ENCODE measurements around the gene TMC5.
A peak's percentile ranks its signal among the peaks of the same experiment; 100 is the strongest.

The TMC5 gene

DNA sequence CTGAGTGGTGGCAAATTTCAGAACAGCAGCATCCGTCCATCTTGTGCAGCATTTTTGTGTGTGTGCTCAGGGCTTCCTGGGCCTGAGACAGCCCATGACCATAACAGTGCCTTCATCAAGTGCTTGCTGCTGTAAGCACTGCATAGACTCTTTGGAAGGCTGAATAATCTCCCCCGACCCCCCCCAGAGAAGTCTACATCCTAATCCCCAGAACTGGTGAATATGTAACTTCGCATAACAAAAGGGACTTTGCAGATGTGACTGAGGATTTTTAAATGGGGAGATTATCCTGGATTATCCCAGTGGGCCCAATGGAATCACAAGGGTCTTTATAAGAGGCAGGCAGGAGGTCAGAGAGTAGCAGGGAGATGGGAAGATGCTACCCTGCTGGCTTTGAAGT, 50.6 kb downstream of the TMC5 start:
- no peak for DNase-seq

GRCh38 chr16:19472482-19472881, 54.8 kb downstream of the TMC5 start:
- DNase-seq = no peak

DNA sequence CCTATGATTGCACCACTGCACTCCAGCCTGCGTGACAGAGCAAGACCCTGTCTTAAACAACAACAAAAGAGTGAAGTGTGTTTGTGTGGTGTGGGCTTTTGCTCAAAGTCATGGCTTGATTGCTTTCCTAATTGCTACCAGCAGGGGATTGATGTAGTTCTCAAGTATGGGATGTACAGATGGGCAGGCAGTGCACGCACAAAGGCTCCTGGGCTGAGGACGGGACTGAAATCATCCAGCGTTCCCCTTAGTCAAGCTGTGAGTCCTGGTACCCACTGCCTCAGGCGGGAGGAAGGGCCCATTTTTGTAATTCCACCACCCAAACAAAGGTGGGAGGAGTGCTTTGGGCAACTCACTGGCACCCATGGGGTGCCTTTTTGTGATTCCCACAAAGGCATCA, 56.9 kb downstream of the TMC5 start:
- no peak for DNase-seq

DNA sequence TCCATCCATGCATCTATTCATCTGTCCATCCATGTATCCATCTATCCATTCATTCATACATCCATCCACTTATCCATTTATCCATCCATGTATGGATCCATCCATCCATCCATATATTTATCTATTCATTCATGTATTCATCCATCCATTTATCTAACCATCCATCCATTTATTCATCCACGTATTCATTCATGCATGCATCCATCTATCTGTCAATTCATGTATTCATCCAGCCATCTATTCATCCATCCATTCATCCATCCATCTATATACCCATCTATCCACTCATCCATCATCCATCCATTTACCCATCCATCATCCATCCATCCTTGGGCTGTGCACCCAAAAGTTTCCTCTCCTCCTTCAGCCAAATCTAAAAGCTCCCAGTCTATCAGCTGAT, 60.8 kb downstream of the TMC5 start:
- DNase-seq = no peak

DNA sequence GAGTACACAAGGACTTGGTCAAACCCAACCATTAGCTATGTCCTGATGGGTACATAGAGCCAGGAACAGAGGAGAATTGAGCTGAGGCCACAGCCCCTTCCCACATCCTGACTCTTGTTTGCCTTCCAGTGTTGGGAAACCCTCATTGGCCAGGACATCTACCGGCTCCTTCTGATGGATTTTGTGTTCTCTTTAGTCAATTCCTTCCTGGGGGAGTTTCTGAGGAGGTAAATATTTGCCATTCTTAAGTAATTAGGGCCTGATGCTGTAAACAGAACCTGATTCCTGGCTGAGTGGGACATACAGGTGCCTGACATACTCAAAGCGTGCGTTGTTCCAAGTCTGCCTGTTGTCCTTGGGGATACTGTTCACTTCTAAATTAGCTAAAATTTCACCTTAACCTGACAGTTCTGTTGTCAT, 61.6 kb downstream of the TMC5 start:
- no peak for DNase-seq

GRCh38 chr16:19481296-19481695, 63.6 kb downstream of the TMC5 start:
- DNase-seq = no peak

DNA sequence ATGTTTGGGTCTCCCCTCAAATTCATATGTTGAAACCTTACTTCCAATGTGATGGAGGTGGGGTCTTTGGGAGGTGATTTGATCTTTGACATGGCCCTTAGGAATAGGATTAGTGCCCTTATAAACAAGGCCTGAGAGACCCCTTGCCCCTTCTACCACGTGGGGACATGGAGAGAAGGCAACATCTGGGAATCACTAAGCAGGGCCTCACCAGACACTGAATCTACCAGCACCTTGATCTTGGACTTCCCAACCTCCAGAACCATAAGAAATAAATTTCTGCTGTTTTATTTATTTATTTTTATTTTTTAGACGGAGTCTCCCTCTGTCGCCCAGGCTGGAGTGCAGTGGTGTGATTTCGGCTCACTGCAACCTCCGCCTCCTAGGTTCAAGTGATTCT, 64.1 kb downstream of the TMC5 start:
- no peak for DNase-seq

- DNase-seq = no peak
Measured at GRCh38 chr16:19482291-19482690, 64.6 kb downstream of the TMC5 start.

- no peak for DNase-seq
Measured at GRCh38 chr16:19484096-19484495, 66.4 kb downstream of the TMC5 start.

- no peak for DNase-seq
Measured at GRCh38 chr16:19485611-19486010, 67.9 kb downstream of the TMC5 start.

DNA sequence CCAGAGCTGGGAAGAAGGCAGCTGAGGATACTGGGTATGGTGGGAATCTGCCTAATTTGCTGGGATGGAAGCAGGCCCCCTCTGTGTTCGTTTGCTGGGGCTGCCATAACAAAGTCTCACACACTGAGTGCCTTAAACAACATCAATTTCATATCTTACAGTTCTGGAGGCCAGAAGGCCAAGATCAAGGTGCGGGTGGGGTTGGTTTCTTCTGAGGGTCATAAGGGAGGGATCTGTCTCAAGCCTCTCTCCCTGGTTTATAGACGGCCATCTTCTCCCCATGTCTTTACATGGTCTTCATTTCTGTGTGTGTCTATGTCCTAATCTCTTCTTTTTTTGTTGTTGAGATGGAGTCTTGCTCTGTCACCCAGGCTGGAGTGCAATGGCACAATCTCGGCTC, 68.4 kb downstream of the TMC5 start:
- DNase-seq = no peak

- DNase-seq = no peak
Measured at GRCh38 chr16:19486750-19487325, 69.2 kb downstream of the TMC5 start.

DNA sequence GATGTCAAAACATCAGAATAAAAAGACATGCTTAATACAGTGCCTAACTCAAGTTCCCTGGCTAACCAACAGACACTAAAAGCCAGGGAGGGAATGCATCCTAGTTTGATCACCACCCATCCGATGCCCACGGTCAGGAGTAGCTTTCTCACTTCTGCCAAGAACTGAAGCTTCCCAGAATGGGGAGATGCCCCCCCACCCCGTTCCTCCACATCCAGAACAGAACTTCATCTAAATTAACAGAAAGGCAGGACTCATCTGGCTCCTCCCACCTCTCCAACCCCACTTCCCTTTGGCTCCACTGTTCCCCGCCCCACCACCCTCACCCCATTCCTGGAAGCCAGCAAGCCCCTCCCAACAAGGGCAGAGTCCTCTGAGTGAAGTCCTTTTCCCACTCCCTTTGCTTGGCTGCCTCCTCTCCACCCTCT, 70.5 kb downstream of the TMC5 start:
- no peak for DNase-seq

GRCh38 chr16:19490619-19491018, 72.9 kb downstream of the TMC5 start:
- DNase-seq = no peak

GRCh38 chr16:19497176-19497575, 79.5 kb downstream of the TMC5 start:
- no peak for DNase-seq

- no peak for DNase-seq
Measured at GRCh38 chr16:19499006-19499405, 81.3 kb downstream of the TMC5 start.

- DNase-seq = no peak
Measured at GRCh38 chr16:19499481-19499880, 81.8 kb downstream of the TMC5 start.

- DNase-seq = peak; percentile 7 to 58 (median 32)
Measured at GRCh38 chr16:19502395-19503131, 84.9 kb downstream of the TMC5 start.

GRCh38 chr16:19503461-19504075, 85.9 kb downstream of the TMC5 start:
- DNase-seq = no peak

DNA sequence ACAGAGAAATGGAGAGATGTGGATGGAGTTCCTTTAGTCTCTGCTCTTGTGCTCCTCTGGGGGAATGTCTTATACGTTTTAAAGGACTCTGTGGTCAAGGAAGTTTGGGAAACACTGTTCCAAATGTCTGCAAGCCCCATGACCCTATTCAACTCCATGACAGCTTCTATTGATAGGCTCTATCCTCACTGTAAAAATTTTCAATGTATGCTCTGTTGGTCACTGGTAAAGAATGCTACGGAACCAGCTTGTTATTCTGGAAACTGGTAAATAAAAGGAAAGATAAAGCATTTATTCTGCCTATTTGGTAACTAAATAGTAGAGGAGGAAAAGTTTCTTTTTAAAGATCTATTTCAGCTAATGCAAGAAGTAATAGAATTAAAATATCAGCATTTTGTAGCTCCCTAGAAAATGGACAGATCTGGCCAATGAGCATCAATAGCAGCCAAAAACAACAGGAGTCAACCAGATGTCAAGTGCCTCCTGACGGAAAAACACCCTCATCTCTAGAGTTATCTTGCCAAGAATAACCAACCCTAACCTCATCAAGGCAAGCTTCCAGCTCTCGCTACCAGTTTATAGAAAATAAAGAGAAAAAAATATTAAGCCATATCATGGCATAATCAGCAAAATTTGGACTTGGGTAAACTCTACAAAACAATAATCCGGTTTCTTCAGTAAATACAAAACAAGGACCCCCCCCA, 88.1 kb downstream of the TMC5 start:
- DNase-seq = no peak

- DNase-seq = no peak
Measured at GRCh38 chr16:19506965-19507364, 89.3 kb downstream of the TMC5 start.

GRCh38 chr16:19507867-19508266, 90.2 kb downstream of the TMC5 start:
- DNase-seq = no peak

DNA sequence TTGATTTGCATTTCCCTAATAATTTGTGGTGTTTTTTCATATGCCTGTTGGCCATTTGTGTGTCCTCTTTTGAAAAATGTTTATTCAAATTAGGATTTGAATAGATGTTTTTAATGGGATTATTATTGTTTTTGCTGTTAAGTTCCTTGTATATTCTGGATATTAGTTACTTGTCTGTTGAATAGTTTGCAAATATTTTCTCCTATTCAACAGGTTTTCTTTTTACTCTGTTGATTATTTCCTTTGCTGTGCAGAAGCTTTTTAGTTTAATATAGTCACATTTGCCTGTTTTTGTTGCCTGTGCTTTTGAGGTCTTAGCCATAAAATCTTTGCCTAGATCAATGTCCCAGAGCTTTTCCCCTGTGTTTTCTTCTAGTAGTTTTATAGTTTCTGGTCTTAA, 94.6 kb downstream of the TMC5 start:
- DNase-seq = no peak
